NCI-H128 (cell line): ENCODE results near the gene EPHA2.

Experiments used
- DNase-seq: peaks from one replicate; lab custom pipeline; 2025; ENCODE audit not compliant: unreplicated experiment; lab: John Stamatoyannopoulos, UW

EPHA2 gene

DNA sequence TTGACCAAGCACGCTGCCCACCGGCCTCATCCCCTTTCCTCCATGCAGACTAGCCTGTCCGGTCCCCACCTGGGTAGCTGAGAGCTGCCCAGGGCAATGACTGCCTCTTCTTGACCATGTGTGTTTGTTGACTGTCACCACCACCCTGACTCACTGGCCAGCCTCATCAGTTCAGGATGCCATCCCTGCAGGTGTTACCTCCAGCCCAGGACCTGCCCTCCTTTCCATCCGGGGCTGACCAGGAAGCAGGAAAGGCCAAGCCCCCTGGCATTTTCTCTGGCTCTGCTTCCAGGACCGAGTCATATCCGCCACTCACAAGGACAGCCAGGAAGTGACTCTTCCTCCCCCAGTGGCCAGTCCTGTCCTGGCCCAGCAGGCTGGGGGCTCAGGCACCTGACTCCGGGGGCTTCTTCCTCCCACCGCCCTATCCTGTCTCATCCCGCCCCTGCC lies 17.1 kb downstream of the EPHA2 start:
- DNase-seq, result no peak

DNA sequence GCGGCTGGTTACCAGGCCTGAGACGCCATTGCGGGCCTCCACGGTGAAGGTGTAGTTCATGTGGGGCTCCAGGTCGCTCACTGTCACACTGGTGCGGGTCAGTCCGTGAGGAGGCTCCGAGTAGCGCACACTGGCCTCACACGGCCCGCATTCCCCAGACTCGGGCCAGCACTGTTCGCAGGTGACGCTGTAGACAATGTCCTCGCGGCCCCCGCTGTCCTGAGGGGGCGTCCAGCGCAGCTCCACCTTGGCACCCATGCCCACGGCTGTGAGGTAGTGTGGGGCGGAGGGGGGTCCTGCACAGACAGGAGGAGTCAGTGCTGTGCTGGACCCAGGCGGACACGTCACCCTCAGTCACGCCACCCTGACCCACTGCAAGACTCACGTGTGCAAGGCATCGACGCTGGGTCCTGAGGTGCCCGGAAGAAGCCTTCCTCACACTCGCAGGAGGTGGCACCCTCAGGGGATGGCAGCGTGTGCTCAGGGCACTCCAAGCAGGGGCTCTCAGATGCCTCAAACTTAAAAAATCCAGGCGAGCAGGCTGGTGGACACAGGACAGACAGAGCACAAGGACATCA lies 17.9 kb downstream of the EPHA2 start:
- DNase-seq, result no peak

DNA sequence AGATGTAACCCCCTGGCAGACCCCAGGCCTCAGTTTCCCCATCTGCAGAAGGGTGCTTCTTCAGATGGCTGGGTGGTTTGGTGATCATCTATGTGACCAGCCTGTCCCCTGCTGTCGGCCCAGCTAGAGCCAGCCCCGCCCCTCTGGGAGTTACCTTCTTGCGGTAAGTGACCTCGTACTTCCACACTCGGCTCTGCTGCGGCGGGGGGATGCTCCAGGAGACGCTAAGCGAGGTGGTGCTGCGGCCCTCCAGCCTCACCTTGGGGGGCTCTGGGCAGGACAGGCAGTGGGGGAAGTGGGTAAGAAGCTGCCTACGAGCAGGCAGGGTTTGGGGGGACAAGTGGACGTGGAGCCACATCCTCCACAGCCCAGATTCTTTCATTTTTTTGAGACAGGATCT lies 20.4 kb downstream of the EPHA2 start:
- DNase-seq, result no peak

DNA sequence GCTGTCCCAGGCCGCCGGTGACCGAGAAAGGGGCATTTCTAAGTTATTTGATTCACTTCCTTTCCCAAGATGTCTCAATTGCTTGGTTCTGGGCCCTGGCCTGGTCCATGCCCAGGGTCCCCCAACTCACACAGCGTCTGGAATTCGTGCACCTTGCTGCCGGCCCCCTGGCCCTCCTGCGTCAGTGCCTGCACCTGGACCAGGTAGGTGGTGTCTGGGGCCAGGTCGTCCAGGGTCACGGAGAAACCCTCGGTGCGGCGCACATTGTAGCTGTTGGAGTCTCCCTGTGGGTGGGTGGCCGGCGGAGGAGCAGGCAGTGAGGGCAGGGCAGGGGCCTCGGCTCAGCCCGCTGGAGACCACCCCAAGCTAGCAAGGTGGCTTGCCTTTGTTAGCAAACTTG lies 21.0 kb downstream of the EPHA2 start:
- DNase-seq, result no peak

DNA sequence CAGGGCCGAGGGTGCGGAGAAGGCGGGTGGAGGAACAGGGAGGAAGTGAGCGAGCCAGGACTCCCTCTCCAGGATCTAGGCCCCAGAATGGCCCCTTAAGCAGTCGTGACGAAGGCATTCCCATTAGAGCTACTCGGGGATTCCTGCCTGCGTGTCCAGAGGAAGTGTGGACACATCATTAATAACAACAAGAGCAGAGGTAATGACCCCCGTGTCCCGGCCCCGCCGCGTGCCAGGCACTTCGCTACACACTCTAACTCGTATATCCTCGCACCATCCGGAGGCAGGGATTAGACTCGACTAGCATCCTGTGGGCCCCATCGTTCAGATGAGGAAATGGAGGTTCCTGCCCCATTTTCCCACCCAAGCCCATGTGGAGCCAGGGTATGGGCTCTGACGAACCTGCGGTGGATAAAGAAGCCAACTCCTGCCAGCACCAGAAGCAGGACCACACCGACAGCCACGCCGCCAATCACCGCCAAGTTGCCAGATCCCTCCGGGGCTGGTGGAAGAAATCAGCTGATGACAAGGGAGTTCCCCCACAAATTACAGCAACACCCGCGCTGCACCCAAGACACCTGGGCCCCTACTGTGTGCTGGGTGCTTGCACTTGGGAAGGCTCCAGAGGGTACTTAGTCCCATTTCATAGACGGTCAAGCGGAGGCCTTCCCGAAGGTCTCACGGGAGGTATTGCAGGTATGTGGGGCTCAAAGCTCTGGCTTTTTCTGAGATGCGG lies 21.6 kb downstream of the EPHA2 start:
- DNase-seq, result no peak

DNA sequence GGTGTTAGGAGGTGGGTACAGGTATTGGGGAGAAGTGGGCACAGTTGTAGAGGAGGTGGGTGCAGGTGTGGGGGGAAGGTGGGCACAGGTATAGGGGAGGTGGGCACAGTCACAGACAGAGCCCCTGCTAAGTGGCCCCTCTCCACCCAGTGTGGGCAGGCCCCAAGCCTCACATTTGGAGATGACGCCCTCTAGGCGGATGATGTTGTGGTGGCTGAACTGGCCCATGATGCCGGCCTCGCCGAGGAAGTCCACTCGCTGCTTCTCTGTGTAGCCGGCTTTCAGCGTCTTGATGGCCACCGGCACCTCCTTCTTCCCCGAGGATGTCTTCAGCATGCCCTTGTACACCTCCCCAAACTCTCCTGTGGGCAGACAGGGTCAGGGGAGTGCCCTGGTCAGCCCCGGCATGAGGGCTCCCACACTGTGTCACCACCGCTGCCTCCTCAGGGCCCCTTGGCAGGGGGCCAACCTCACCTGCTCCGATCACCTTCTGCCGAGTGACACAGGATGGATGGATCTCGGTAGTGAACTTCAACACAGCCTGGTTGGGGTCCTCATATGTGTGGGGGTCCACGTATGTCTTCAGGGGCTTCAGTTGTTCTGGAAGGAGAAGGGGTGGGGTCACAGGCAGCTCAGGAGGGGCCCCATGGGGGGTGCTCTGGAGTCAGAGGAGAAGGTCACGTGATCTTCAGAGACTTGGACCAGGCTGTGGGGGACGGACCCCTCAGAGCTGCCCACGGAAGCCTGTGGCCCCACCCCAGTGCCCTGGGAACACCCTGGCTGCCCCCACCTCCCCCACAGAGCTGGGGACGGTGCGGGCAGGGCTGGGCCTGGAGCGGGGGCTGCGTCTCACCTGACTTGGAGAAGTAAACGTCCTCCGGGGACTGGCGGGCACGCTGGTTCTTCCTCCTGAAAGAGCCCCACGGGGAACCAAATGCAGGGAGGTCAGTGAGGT lies 22.6 kb downstream of the EPHA2 start:
- DNase-seq, result no peak

DNA sequence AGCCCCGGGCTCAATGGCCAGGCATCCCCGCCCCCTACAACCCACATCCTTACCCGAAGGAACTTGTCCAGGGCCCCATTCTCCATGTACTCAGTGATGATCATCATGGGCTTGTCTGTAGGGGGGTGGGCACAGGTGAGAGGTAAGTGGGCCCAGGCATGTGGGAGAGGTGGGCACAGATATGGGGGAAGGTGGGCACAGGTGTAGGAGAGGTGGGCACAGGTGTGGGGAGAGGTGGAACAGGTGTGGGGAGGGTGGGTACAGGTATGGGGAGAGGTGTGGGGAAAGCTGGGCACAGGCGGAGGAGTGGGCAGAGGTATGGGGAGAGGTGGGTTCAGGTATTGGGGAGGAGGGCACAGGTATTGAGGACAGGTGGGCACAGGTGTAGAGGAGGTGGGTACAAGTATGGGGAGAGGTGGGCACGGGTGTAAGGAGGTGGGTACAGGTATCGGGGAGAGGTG lies 23.5 kb downstream of the EPHA2 start:
- DNase-seq, result no peak

DNA sequence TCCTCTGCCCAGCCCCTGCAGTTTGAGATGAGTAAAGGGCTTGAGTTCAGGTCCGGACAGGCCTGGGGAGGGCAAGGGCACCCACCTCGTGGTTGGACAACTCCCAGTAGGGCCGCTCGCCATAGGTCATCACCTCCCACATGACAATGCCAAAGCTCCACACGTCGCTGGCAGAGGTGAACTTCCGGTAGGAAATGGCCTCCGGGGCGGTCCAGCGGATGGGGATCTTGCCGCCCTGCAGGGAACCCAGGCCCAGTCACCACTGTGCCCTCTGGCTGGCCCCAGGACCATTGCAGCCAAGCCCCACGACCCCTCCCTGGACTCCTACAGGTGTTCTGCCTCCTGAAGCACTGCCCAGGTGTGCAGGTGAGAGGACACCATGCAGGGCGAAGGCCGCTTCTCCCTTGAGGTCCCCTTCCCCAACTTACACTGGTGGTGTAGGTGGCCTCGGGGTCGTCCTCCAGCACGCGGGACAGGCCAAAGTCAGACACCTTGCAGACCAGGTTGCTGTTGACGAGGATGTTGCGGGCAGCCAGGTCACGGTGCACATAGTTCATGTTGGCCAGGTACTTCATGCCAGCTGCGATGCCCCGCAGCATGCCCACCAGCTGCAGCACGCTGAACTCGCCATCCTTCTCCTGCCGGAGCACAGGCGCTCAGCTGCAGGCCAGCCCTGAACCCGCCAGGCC lies 24.1 kb downstream of the EPHA2 start:
- no peak for DNase-seq

DNA sequence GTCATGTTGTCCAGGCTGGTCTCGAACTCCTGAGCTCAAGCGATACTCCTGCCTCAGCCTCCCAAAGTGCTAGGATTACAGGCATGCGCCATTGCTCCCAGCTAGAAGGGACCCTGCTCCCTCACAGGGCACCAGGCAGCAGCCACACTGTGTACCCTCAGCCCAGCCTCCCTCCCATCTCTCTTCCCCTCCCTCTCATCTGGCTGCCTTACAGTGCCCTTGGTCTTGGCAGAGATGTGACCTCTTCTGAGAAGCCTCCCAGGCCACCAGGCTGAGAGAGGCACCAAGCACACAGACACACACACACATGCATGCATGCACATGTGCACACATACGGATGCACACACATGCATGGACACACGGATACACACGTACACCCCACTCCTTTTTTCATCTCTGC lies 25.0 kb downstream of the EPHA2 start:
- DNase-seq, result no peak

DNA sequence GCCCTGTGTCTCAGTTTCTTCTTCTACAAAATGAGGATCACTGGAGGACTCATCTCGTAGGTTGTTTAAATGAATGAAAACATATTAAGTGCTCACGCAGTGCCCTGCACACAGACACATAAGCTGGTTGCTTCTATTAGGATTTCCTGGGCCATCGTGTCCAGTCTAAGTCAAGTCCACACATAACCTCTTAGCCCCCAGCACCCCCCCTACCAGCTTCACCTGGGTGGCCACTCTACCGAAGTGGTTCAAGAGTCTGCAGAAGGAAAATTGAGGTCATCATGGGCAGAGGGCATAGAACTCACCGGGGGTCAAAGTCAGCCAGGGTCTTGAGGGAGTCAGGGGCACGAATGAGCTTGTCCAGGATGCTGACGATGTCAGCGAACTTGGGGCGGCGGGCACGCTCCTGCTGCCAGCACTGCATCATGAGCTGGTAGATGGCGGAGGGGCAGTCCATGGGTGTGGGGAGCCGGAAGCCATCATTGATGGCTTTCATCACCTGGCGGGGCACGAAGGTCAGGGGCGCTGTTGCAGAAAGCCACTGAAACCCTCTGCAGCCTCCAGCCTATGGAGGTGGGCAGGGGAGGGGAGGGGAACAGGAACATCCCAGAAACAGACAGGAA lies 25.8 kb downstream of the EPHA2 start:
- DNase-seq, result no peak

DNA sequence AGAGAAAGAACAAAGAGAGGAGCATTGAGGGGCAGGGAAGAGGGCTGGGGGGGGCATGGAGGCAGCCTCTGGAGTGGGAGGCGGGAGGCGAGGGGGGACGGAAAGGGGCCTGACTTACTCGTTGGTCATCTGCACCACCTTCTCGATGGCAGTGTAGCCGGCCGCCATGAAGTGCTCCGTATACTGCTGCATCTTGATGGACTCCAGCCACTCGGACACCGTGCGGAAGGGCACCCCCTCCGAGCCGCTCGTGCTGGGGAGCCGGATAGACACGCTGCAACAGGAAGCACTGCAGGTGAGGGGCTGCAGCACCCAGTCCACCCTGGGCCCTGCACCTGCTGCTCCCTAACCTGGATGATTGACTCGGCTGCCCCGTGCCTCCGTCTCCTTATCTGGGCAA lies 26.6 kb downstream of the EPHA2 start:
- no peak for DNase-seq

DNA sequence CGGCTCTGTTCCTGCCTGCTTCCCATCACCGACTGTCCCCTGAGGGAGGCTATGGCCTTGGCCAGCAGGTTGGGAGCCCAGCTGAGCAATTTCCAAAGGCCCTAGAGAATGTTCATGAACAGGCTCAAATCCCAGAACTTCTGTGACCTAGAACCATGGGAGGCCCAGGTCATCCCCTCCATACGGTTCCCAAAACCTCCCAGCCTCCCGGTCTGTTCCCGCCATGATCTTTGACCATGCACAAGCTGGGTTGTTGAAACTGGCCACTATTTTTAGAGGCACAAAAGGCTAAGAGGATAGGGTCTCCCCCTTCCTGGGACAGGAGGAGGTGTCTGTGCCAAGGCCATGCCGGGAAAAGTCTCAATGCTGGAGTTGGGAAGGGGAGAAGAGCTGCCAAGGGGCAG lies 27.5 kb downstream of the EPHA2 start:
- DNase-seq, result no peak

DNA sequence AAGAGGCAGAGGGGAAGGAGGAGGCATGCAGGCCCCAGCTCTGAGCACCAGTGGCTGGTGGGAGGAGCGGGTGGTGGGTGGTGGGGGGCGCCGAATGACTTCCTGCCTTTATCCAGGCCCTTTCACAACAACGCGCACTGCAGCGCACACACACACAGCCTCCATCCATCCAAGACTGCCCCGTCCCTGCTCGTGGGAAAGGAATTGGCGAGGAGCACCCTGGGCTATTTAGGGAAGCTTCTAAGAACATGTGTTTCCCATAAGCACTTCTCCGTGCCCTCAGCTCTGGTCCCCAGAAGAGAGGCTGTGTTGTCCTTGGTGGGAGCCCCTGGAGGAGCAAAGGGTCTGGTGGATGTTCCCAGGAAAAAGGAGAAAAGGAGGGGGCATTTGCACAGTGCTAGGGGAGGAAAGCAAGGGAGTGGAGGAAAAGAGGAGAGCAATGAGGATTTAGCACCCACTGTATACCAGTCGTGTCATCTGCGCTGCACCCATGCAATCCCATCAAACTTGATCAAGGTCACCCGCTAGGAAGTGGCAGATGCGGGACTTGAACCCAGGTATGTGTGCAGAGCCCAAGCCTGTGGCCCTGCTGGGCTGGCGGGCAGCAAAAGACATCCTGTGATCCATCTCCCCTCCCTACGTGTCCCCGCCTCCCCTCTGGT lies 28.1 kb downstream of the EPHA2 start:
- no peak for DNase-seq

DNA sequence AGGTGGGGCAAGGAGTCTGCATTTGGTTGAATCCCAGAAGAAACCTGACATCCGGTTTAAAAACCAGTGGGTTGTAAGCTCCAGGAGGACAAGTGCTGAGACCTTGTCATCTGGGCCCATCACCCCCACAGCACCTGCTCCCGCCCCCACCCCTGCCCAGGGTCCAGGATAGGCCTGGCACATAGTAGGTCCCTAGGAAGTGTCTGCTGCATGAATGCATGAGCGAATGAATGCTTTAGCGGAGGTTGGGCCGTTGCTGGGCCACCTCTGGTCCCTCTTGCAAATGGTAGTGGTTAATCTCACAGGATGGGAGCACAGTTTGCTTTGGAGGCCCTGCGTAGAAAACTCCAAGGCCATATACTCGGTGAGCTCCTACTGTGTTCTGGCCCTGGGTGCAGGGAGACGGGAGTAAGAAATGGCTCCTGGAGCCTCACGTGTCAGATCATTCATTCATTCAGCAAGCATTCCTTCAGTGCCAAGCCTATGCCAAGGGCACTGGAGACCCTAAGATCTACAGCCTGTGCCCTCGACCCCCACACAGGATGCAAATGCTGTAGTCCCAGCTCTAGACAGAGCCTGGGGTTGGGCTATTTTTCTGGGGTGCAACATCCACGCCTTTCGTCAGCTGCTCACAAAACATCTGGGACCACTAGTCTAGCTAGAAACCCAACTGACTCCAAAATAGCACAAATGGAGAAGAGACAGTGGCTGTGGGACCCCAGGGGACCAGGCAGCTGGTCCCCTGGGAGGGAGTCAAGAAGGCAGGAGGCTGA lies 28.9 kb downstream of the EPHA2 start:
- no peak for DNase-seq

DNA sequence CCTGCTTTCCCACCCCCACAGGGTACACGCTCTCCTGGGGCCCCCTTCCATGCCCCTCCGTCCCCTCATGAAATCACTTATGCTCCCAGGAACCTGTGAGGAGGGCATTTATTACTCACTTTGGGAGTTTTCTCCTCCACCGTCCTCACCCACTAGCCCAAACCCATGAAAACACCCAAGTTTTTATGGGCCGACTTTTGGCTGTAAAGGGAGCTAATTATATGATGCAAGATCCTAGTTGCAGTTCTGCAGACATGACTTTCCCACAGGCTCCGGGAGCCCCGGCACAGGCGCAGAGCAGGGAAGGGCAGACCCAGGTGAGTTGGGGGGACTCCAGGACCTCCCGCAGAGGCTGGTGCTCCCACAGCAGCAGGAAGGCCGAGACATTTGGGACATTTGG lies 29.7 kb downstream of the EPHA2 start:
- DNase-seq, result no peak

DNA sequence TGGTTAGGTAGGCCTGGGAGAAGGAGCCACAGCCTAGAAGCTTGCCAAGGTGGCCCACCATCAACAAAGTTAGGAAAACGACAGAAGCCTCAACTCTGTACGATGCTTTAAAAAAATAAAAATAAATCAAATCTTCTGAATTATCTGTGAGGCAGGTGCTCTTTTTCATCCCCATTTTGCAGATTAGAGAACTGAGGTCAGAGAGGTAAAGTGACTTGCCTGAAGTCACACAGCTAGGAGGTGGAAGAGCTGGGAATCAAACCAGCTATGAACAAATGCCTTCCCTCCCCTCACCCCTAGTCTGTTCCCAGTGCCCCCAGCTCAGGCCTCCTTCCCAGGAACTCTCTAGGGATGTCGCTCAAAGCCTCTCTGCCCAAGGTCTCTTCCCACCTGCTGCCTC lies 30.4 kb downstream of the EPHA2 start:
- DNase-seq, result no peak

DNA sequence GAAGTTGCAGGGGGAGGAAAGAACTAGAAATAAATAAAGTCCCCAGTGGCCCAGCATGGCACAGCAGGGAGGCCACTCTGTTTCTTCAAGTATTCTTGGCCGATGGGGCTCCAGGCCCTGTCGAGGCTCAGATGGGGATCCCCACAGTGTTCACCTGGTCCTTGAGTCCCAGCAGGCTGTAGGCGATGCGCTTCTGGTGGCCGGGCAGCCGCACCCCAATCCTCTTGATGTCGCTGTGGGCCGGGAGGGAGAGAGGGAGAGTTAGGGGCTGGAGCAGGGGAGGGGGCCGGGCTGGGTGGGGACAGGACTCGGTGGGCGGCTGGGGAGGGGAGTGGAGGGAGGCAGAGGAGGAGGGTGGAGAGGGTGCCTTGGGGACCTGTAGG lies 30.8 kb downstream of the EPHA2 start:
- DNase-seq, result no peak

DNA sequence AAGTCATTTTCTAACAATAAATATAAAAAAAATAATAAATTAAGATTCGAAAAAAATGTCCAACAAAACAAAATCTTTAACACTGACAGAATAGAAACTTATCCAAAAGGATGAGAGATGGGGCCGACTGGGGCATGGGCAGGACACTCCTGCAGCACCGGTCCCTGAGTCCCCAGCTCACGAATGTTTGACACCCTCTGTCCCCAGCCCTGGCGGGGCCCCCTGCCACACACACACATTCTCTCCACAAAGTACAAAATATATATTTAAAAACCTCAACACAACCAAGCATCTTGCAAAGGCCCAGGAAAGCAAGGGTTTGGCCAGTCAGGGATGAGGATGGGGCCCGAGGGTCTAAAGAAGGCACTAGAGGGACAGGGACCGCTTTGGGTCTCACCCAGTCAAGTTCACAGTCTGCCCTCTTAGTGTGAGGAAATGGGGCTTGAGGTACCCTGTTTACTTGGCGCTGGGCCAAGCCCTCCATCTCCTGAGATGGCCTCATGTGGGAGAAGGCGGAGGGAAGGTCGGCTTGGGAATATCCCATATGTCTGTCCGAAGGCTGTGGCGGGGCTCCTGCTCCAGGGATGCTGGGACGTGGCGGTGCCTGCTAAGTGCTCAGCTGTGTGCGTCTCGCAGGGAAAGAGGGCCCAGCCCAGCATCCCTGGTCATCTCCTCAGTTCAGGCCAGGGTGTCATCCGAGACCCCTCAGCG lies 31.3 kb downstream of the EPHA2 start:
- no peak for DNase-seq

DNA sequence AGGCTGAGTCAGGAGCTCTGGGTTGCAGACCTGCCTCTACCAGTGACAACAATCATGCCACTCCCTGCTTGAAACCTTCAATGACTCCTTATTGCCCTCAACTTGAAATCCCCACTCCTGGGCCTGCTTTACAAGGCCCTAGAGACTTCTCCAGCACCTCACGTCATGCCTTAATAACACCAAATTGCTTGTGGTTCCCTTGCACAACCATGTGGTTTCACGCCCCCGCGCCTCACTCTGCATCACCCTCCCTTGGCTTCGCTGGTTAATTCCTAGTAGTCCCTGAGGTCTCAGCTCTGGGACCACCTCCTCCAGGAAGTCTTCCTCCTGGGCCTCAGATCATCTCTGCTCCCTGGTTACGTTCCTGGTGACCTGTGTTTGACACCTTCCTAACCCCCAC lies 33.0 kb downstream of the EPHA2 start:
- no peak for DNase-seq
